ENCODE results near the gene MRAS.

DNA sequence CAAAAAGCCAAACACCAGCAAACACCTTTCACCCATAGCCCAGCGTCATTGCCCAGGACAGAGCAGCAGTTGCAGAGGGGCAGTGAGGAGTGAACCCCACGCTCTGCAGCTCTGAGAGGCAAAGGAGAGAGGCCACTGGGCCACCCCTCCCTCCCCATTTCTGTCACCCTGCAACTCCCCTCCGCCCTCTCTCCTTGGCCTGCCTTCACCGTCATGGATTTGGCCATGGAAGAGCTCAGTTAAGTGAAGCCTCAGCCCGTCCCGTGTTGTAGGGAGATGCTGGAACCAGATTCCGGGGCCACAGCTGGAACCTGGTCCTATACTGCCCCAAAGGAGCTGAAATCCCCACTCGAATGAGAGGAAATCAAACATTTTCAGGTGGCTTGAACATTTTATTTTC, 21.9 kb downstream of the MRAS start:
- TF ChIP-seq, protein P1, sequence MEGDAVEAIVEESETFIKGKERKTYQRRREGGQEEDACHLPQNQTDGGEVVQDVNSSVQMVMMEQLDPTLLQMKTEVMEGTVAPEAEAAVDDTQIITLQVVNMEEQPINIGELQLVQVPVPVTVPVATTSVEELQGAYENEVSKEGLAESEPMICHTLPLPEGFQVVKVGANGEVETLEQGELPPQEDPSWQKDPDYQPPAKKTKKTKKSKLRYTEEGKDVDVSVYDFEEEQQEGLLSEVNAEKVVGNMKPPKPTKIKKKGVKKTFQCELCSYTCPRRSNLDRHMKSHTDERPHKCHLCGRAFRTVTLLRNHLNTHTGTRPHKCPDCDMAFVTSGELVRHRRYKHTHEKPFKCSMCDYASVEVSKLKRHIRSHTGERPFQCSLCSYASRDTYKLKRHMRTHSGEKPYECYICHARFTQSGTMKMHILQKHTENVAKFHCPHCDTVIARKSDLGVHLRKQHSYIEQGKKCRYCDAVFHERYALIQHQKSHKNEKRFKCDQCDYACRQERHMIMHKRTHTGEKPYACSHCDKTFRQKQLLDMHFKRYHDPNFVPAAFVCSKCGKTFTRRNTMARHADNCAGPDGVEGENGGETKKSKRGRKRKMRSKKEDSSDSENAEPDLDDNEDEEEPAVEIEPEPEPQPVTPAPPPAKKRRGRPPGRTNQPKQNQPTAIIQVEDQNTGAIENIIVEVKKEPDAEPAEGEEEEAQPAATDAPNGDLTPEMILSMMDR (IDR thresholded peaks at IDR 0.05; ENCODE audit: low read depth, low read length, poor library complexity, severe bottlenecking), result no peak
- TF ChIP-seq EZH2phosphoT487 (IDR thresholded peaks at IDR 0.05; ENCODE audit: borderline replicate concordance, low read length), result no peak
